Activated CD4-positive, alpha-beta T cell treated with anti-CD3 and anti-CD28 coated beads for 36 hours (primary cell): ENCODE measurements around the gene MESD. TPM values are rescaled to one million over a fixed set of nuclear protein-coding genes. Genes with fewer than 3 reads are reported as not detected.

ENCODE experiments used
- ATAC-seq: fragments of 200-7000 bp; cut with Tn5 transposase; one replicate; pipeline ENCODE4 v1.10.0; 2021; ENCODE audit warnings: mild to moderate bottlenecking, moderate library complexity
- CTCF ChIA-PET: fragments of 350-600 bp; sonication (Branson Sonifier 250); formaldehyde crosslinking; loops from one replicate; lab custom pipeline; 2021; ENCODE audit warnings: antibody characterized with exemption; lab: Charles Lee
- POLR2A ChIA-PET: fragments of 350-600 bp; sonication (Branson Sonifier 250); formaldehyde crosslinking; loops from one replicate; lab custom pipeline; 2021; ENCODE audit warnings: antibody characterized with exemption, inconsistent platforms; lab: Charles Lee
- DNase-seq: peaks from one replicate; pipeline ENCODE4 v3.0.0-alpha.2; 2020
- H3K27ac Mint-ChIP-seq: one replicate; pipeline ENCODE4 v1.8.0; 2021; ENCODE audit warnings: mixed read lengths
- H3K27me3 Mint-ChIP-seq: one replicate; pipeline ENCODE4 v1.8.0; 2021; ENCODE audit warnings: mixed read lengths
- H3K36me3 Mint-ChIP-seq: one replicate; pipeline ENCODE4 v1.8.0; 2021; ENCODE audit warnings: low read depth, mixed read lengths
- H3K4me1 Mint-ChIP-seq: one replicate; pipeline ENCODE4 v1.8.0; 2021; ENCODE audit warnings: mixed read lengths
- H3K4me3 Mint-ChIP-seq: one replicate; pipeline ENCODE4 v1.8.0; 2021; ENCODE audit warnings: mild to moderate bottlenecking, moderate library complexity, mixed read lengths
- H3K9me3 Mint-ChIP-seq: one replicate; pipeline ENCODE4 v1.8.0; 2021; ENCODE audit warnings: low read depth, mixed read lengths
- intact Hi-C, 2 experiments: fragments of 100-400 bp; cut with DNase I in 1 of 2; cut with micrococcal nuclease in 1 of 2; formaldehyde crosslinking; loops; one replicate each; pipeline versions ENCODE4 v1.14.2 to v1.15.1; 2022 to 2024; cut with DNase I, micrococcal nuclease
- total RNA-seq, 2 experiments: library from RNA; stranded (reverse); gene quantifications; one replicate each; pipeline ENCODE4 v1.2.3, GENCODE V29; 2021

The MESD gene
- total RNA-seq, 2 experiments from 2014 or later = 18.6 to 21.7 TPM

DNA sequence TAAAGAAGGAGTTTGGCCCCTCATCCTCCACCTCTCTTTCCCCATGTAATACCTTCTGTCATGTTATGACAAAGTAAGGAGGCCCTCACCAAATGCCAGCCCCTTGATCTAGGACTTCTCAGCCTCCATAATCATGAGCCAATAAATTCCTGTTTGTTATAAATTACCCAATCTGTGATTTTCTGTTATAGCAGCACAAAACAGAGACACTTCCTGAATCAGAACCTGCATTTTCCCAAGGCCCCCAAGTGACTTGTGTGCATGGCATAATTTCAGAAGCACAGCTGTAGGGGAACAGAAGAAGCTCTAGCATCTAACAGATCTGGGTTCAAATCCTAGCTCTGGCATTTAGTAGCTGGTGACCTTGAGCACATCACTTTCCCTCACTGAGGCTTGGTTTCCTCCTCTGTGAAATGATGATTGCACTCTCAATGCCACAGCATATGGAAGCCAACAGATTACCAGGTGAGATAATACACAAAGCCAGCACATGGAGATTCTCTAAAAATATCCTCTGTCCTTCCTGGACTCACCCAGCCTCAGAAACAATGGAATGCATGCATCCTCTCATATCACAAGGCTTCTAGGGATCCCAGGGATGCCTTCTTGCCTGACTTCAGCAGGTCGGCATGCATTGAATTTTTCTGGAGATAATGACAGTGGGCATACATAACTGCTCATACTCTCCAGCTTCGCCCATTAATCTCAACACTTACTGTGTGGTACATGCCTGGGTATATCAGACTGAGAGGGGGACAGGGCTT is 37.4 kb upstream of the MESD start:
- Mint-ChIP-seq H3K27ac (no peak overlapping the region), H3K36me3 (peaks cover 3% of the 10 kb centered on the region), H3K9me3 (peaks cover 8% of the 10 kb centered on the region), H3K4me1 (peaks cover 36% of the 10 kb centered on the region), H3K4me3 (no peak overlapping the region), H3K27me3 (peaks cover 2% of the 10 kb centered on the region)
- POLR2A ChIA-PET = no interaction called here
- ATAC-seq (no peak), DNase-seq (no peak)
- CTCF ChIA-PET = interaction anchor here (1.1 to 1.2 kb wide), 2 partner anchors 51 to 239 kb away, joined by 3 read pairs; no protein-coding TSS in a partner anchor
- intact Hi-C loops = no loop called here

DNA sequence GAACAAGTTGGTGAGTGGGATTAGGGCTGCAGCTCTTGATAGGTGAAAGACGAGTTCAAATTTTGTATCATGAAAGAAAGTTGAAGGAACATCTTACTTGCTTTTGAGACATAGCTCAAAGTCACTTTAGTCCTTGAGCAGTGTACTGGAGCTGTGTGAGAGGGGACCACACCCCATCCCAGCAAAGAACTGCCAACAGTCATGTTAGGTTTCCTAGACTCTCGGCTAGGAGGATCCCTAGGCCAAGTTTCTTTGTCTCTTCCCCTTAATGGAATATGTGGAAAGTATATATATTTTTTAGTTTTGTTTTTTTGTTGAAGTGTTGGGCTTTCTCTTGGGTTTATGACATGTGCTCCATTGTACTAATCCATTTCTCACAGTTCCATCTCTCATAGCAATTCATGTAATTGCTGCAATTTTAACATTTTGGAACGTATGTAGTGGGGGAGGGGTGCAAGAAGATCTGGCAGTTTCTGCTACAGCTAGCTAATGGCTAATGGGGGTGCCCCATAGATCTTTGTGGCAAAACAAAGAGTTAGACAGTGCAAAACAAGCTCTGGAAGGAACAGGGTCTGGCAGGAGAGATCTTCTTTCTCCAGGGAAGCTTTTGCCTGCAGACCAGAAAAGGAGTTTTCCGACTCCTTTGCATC is 36.2 kb upstream of the MESD start:
- peaks cover 8% of the 10 kb centered on the region for H3K9me3 Mint-ChIP-seq
- H3K36me3 Mint-ChIP-seq = peaks cover 3% of the 10 kb centered on the region
- peaks cover 2% of the 10 kb centered on the region for H3K27me3 Mint-ChIP-seq
- no peak for DNase-seq
- no peak overlapping the region for H3K4me3 Mint-ChIP-seq
- ChIA-PET POLR2A (no interaction called here), CTCF (interaction anchor here (0.5 to 1.2 kb wide), 2 partner anchors 49 to 80 kb away, joined by 3 read pairs; no protein-coding TSS in a partner anchor)
- no peak for ATAC-seq
- intact Hi-C loops = no loop called here
- H3K4me1 Mint-ChIP-seq = peaks cover 36% of the 10 kb centered on the region
- no peak overlapping the region for H3K27ac Mint-ChIP-seq

DNA sequence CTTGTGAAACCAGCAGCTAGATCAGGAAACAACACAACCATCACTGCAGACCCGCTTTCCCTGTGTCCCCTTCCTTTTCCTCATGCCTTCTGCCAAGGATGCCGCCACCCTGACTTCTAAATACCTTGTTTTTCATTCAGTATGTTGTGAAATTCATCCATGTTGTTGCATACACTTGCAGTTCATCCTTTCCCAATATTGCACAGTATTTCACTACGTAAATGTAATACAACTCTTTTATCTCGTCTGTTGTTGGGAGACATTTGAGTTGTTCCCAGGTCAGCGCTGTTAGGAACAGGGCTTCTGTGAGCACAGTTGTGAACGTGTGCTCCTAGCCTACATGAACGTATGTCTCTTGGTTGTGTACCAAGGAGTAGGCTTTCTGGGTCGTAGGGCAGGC is 35.3 kb upstream of the MESD start:
- CTCF ChIA-PET = interaction anchor here (0.5 to 0.9 kb wide), 2 partner anchors 81 to 1725 kb away, joined by 3 read pairs; no protein-coding TSS in a partner anchor
- Mint-ChIP-seq H3K4me3 (no peak overlapping the region), H3K4me1 (peaks cover 36% of the 10 kb centered on the region), H3K9me3 (peaks cover 5% of the 10 kb centered on the region), H3K27me3 (peaks cover 2% of the 10 kb centered on the region), H3K27ac (peak overlapping the region; percentile 55), H3K36me3 (peaks cover 3% of the 10 kb centered on the region)
- DNase-seq = no peak
- ATAC-seq = no peak
- POLR2A ChIA-PET = no interaction called here
- intact Hi-C loops = no loop called here

DNA sequence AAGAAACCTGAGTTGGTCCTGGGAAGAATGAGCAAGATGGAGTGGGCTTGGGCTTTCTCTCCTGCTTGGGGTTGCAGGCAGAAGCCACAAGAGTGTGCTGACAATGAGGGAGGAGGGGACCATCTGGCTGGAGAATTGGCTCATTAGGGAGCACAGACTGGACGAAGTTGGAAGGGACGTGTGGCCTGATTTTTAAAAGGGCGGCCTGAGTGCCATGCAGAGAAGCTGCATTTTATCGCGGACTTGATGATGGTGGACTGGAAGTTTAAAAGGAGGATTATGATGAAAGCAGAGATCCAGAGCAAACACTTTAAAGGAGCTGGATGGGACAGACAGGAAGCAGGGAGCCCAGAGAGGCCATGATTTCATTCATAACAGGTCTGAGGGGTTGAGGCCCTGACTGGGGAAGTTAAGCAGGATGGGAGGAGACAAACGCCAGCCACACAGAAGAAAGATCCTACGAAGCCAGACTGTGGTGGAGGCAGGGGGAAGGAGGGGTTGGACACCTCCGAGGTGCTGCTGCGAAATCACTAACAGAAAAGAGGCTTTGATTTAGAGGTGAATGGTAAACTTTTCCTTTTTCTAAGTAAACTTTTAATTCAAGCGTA is 34.8 kb upstream of the MESD start:
- ATAC-seq (no peak), DNase-seq (no peak)
- Mint-ChIP-seq H3K27ac (peak overlapping the region; percentile 87), H3K4me3 (peak overlapping the region; percentile 32), H3K36me3 (no peaks in the 10 kb centered on the region), H3K9me3 (no peaks in the 10 kb centered on the region), H3K4me1 (peaks cover 36% of the 10 kb centered on the region), H3K27me3 (peaks cover 2% of the 10 kb centered on the region)
- intact Hi-C loops = no loop called here
- CTCF ChIA-PET = interaction anchor here (0.8 to 1.2 kb wide), 4 partner anchors 15 to 1726 kb away, joined by 3 to 4 read pairs (median 3); no protein-coding TSS in a partner anchor
- POLR2A ChIA-PET = interaction anchor here (0.9 kb wide), 1 partner anchor 272 kb away, joined by 3 read pairs; no protein-coding TSS in a partner anchor

DNA sequence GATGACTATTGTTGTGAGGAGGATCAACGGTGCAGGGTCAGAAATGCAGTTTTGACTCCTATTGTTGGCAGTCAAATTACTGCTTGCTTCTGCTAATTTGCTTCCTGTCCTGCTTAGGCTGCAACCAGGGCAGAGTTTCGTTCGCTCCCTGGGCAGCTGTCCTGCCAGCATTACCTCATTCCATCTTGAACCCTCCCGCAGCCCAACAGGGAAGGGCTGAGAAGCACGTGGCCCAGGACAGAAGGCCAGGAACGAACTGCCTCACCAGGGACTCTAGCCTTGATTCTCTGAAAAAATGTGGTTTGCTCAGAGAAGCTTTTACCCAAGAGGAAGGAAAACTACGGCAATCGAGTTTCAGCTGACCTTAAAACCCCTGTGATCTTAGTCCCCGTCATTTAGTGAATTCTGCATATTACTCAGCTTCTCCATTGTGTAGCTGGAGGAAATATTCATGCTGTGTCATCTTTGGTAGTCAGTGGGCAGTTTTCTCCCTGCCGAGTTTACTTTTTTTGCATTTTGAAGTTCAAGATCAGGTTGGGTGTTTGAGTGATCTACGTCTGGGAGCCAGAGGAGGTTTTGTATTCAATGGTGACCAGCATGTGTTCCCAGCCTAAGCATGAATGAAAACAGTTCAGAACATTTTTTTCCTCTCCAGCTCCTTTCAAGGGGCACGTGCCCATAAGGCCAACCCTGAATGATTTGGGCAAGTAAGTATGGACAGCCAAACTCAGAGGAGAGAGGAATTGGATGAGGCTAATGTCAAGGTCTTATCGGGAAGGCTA is 34.1 kb upstream of the MESD start:
- no peaks in the 10 kb centered on the region for H3K36me3 Mint-ChIP-seq
- H3K9me3 Mint-ChIP-seq = no peaks in the 10 kb centered on the region
- peak; percentile 85 for ATAC-seq
- peak overlapping the region; percentile 32 for H3K4me3 Mint-ChIP-seq
- ChIA-PET POLR2A (interaction anchor here (0.9 kb wide), 1 partner anchor 273 kb away, joined by 3 read pairs; no protein-coding TSS in a partner anchor), CTCF (interaction anchor here (0.6 to 1.2 kb wide), 5 partner anchors 15 to 1726 kb away, joined by 3 to 4 read pairs (median 3); no protein-coding TSS in a partner anchor)
- H3K27ac Mint-ChIP-seq = peak overlapping the region; percentile 87
- DNase-seq = peak; percentile 45
- intact Hi-C loops = loop anchor here (1.0 to 2.0 kb wide), 4 partner anchors 22 to 271 kb away; partner anchors contain the start of gene TLNRD1 (in 1 of the 2)
- H3K27me3 Mint-ChIP-seq = peaks cover 2% of the 10 kb centered on the region
- H3K4me1 Mint-ChIP-seq = peaks cover 36% of the 10 kb centered on the region

DNA sequence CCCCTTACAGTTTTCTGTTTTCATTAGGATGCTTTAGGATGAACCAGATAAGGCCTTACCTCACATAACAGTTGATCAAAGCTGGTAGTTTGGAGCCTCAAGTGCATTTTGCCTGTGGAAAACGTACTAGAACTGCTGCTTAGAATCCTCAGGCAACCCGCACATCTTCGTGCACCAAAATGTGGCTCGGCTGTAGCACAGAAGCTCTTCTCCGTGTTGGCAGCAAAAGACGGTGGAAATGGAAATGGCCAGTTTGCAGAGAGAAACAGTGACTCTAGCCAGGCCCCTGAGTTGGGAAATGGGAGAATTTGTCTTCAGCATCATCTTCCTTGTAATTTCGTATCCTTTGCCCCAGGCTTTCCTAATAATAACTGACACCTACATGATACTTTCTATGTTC is 31.7 kb upstream of the MESD start:
- intact Hi-C loops = no loop called here
- Mint-ChIP-seq H3K4me3 (no peak overlapping the region), H3K9me3 (no peaks in the 10 kb centered on the region), H3K4me1 (peaks cover 31% of the 10 kb centered on the region), H3K36me3 (no peaks in the 10 kb centered on the region), H3K27me3 (peaks cover 2% of the 10 kb centered on the region), H3K27ac (no peak overlapping the region)
- POLR2A ChIA-PET = no interaction called here
- DNase-seq (no peak), ATAC-seq (no peak)
- CTCF ChIA-PET = interaction anchor here (1.3 kb wide), 1 partner anchor 245 kb away, joined by 3 read pairs; no protein-coding TSS in a partner anchor

DNA sequence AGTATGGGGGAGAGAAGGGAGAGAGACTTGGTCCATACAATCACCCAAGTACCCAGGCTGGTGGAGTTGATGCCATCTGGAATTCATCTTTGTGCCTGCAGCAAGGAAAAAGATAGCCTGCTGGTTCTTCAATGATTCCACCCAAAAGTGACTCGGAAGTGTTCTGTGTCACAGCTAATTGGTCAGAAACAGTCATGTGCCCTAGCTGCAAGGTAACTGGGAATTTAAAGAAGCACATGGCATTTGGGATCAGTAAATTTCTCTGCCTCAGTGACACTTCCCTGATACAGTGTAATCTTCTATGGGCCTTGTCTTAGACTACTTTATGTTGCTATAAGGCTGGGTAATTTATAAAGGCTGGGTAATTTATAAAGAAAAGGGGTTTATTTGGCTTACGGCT is 28.6 kb upstream of the MESD start:
- Mint-ChIP-seq H3K27me3 (no peaks in the 10 kb centered on the region), H3K36me3 (no peaks in the 10 kb centered on the region), H3K4me1 (peaks cover 4% of the 10 kb centered on the region), H3K9me3 (no peaks in the 10 kb centered on the region), H3K4me3 (no peak overlapping the region), H3K27ac (no peak overlapping the region)
- ATAC-seq (no peak), DNase-seq (no peak)
- ChIA-PET CTCF (interaction anchor here (1.1 kb wide), 1 partner anchor 248 kb away, joined by 4 read pairs; no protein-coding TSS in a partner anchor), POLR2A (no interaction called here)
- intact Hi-C loops = no loop called here

DNA sequence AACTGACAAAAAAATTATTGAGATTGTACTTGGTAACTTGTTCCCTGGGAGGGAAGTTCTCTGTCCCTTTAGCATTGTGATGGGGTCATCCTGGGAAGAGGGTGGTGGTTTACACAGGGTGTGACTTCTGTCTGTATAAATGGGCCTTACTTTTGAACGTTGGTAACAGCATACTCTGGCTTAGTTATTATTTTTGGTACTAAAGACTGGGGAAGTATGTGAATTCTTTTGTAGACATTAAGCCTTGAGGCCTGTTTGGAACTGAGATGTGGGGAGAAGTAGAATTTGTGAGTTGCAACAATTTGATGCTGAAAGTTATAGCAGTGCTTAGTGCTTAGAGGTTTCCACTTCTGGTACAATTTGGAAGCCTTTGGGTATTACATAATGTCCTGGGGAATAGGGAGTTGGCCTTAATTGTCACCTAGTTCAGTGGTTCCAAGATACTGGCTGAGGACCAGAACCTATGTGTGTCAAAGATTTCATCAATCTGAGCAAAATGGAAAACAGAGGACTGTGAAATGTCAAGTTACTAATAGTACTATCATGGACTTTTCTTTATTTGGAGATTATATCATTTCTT is 27.0 kb upstream of the MESD start:
- H3K9me3 Mint-ChIP-seq = no peaks in the 10 kb centered on the region
- no peak overlapping the region for H3K27ac Mint-ChIP-seq
- ChIA-PET POLR2A (no interaction called here), CTCF (no interaction called here)
- intact Hi-C loops = no loop called here
- no peak for DNase-seq
- H3K4me1 Mint-ChIP-seq = peaks cover 3% of the 10 kb centered on the region
- no peak overlapping the region for H3K4me3 Mint-ChIP-seq
- no peaks in the 10 kb centered on the region for H3K36me3 Mint-ChIP-seq
- H3K27me3 Mint-ChIP-seq = no peaks in the 10 kb centered on the region
- no peak for ATAC-seq

DNA sequence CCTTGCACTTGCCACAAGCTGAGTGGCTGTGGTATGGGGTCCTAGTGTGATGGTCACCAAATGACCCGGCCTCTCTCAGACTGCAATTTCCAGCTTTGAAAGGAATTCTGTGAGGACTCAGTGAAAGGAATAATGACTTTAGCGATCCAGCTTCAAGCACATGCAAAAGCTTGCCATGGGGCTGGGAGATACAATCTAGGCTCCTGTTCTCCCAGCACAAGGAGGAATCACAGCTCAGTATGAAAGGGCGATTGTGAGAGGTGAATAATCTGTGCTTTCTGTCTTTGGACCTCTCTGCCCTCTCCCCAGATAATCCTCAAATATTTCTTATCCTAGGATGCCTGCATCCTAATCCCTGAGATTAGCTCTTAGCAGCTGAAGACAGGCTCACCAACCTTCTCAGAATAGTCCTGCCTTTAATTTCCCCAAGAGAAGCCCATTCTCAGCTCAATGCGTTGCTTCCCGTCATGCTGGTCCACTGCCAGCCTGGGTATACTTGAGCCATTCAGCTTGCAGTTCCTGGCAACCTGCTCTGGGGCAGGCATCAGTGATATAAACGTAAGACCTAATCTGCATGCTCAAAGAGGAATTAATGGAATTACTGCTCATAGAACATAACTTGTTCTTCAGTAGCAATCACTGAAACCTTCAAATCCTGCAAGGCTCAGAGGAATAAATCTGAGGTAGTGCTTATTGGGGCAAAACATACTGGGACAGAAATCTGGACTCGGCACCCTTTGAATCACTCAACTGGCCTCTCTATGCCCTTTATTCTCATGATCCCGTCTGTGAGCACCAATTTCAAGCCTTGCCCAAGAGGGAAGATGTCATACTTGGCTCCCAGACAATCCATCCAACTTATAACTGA is 26.2 kb upstream of the MESD start:
- intact Hi-C loops = no loop called here
- ATAC-seq (no peak), DNase-seq (no peak)
- Mint-ChIP-seq H3K27ac (no peak overlapping the region), H3K4me3 (no peak overlapping the region), H3K9me3 (no peaks in the 10 kb centered on the region), H3K27me3 (no peaks in the 10 kb centered on the region), H3K4me1 (peaks cover 3% of the 10 kb centered on the region), H3K36me3 (no peaks in the 10 kb centered on the region)
- ChIA-PET CTCF (interaction anchor here (0.8 kb wide), 1 partner anchor 496 kb away, joined by 3 read pairs; no protein-coding TSS in a partner anchor), POLR2A (no interaction called here)
